H9 (cell line): ENCODE measurements around the gene SMCO4. TPM values are rescaled to one million over a fixed set of nuclear protein-coding genes. Genes with fewer than 3 reads are reported as not detected.

Source experiments
- DNase-seq: peaks from one replicate; pipeline ENCODE4 v3.0.0-alpha.2; 2017
- H2AFZ ChIP-seq: one replicate; pipeline ENCODE4 v1.6.1; 2013; ENCODE audit warnings: mild to moderate bottlenecking, low read length, control low read depth, moderate library complexity
- H2AK5ac ChIP-seq: 2 replicates; pipeline ENCODE4 v1.6.1; 2013; ENCODE audit warnings: low read length, control low read depth, mixed read lengths; ENCODE audit not compliant: insufficient read length
- H2BK120ac ChIP-seq: one replicate; pipeline ENCODE4 v1.6.1; 2013; ENCODE audit warnings: low read depth, mild to moderate bottlenecking, low read length, control low read depth, inconsistent platforms; ENCODE audit not compliant: poor library complexity, severe bottlenecking
- H2BK12ac ChIP-seq: 2 replicates; pipeline ENCODE4 v1.6.1; 2013; ENCODE audit warnings: low read length, control low read depth, mixed read lengths, low read depth; ENCODE audit not compliant: insufficient read length
- H2BK15ac ChIP-seq: 2 replicates; pipeline ENCODE4 v1.6.1; 2013; ENCODE audit warnings: low read depth, low read length, control low read depth
- H2BK20ac ChIP-seq: one replicate; pipeline ENCODE4 v1.6.1; 2013; ENCODE audit warnings: low read depth, mild to moderate bottlenecking, low read length, control low read depth, inconsistent platforms; ENCODE audit not compliant: poor library complexity, severe bottlenecking
- H2BK5ac ChIP-seq: 2 replicates; pipeline ENCODE4 v1.6.1; 2013; ENCODE audit warnings: low read length, control low read depth, mixed read lengths; ENCODE audit not compliant: insufficient read length
- H3K14ac ChIP-seq: 2 replicates; pipeline ENCODE4 v1.6.1; 2013; ENCODE audit warnings: low read length, control low read depth; ENCODE audit not compliant: insufficient read depth
- H3K18ac ChIP-seq: 2 replicates; pipeline ENCODE4 v1.6.1; 2013; ENCODE audit warnings: low read depth, mild to moderate bottlenecking, mixed read lengths, low read length, control low read depth; ENCODE audit not compliant: insufficient read length
- H3K23ac ChIP-seq: 2 replicates; pipeline ENCODE4 v1.6.1; 2013; ENCODE audit warnings: low read length, control low read depth, mixed read lengths, low read depth; ENCODE audit not compliant: insufficient read length
- H3K23me2 ChIP-seq: 2 replicates; pipeline ENCODE4 v1.6.1; 2013; ENCODE audit warnings: low read depth, mild to moderate bottlenecking, mixed read lengths, low read length, control low read depth; ENCODE audit not compliant: insufficient read length, poor library complexity, severe bottlenecking
- H3K27ac ChIP-seq: 2 replicates; pipeline ENCODE4 v1.5.1; 2013; ENCODE audit warnings: low read length, control low read depth, mixed read lengths, low read depth; ENCODE audit not compliant: insufficient read length
- H3K27me3 ChIP-seq: 2 replicates; pipeline ENCODE4 v1.6.1; 2013; ENCODE audit warnings: low read length, control low read depth, inconsistent platforms; ENCODE audit not compliant: insufficient read depth
- H3K4ac ChIP-seq: 2 replicates; pipeline ENCODE4 v1.6.1; 2013; ENCODE audit warnings: low read depth, mild to moderate bottlenecking, control low read depth, inconsistent platforms, low read length, moderate library complexity
- H3K4me1 ChIP-seq: 2 replicates; pipeline ENCODE4 v1.6.1; 2013; ENCODE audit warnings: low read length, control low read depth, inconsistent platforms; ENCODE audit not compliant: insufficient read depth
- H3K4me2 ChIP-seq: 2 replicates; pipeline ENCODE4 v1.6.1; 2013; ENCODE audit warnings: low read length, control low read depth, mixed read lengths; ENCODE audit not compliant: insufficient read length, insufficient read depth
- H3K56ac ChIP-seq: 2 replicates; pipeline ENCODE4 v1.6.1; 2013; ENCODE audit warnings: low read depth, mild to moderate bottlenecking, mixed read lengths, low read length, control low read depth; ENCODE audit not compliant: insufficient read length
- H3K79me1 ChIP-seq: 2 replicates; pipeline ENCODE4 v1.6.1; 2013; ENCODE audit warnings: low read depth, mild to moderate bottlenecking, moderate library complexity, low read length, control low read depth, inconsistent platforms; ENCODE audit not compliant: insufficient read depth, poor library complexity, severe bottlenecking
- H3K79me2 ChIP-seq: 2 replicates; pipeline ENCODE4 v1.6.1; 2013; ENCODE audit warnings: low read length, control low read depth, inconsistent platforms; ENCODE audit not compliant: insufficient read depth
- H3K9ac ChIP-seq: 2 replicates; pipeline ENCODE4 v1.6.1; 2013; ENCODE audit warnings: low read length, control low read depth, mixed read lengths; ENCODE audit not compliant: insufficient read length; ENCODE audit errors: extremely low read depth
- H3K9me3 ChIP-seq: one replicate; pipeline ENCODE4 v1.6.1; 2013; ENCODE audit warnings: low read depth, low read length, inconsistent platforms; ENCODE audit not compliant: control insufficient read depth
- H3T11ph ChIP-seq: one replicate; pipeline ENCODE4 v1.6.1; 2013; ENCODE audit warnings: mild to moderate bottlenecking, low read length, control low read depth, inconsistent platforms
- H4K20me1 ChIP-seq: one replicate; pipeline ENCODE4 v1.6.1; 2013; ENCODE audit not compliant: control insufficient read depth, insufficient read length, insufficient read depth
- H4K5ac ChIP-seq: 2 replicates; pipeline ENCODE4 v1.6.1; 2013; ENCODE audit warnings: low read depth, mild to moderate bottlenecking, mixed read lengths, low read length, control low read depth; ENCODE audit not compliant: insufficient read length
- H4K8ac ChIP-seq: replicated peaks from 2 replicates; pipeline ENCODE4 v1.6.1; 2013; ENCODE audit warnings: low read length, control low read depth, mixed read lengths, low read depth; ENCODE audit not compliant: insufficient read length
- H4K91ac ChIP-seq: 2 replicates; pipeline ENCODE4 v1.6.1; 2013; ENCODE audit warnings: low read depth, mild to moderate bottlenecking, moderate library complexity, mixed read lengths, low read length, control low read depth; ENCODE audit not compliant: insufficient read length
- H3K27ac Mint-ChIP-seq, 3 experiments: 2 replicates in 2 of 3; 3 replicates in 1 of 3; pipeline ENCODE4 v1.8.0; 2020 to 2021; ENCODE audit warnings: mixed read lengths in 3 of 3, mild to moderate bottlenecking in 1 of 3, moderate library complexity in 1 of 3
- H3K27me3 Mint-ChIP-seq: 2 replicates; pipeline ENCODE4 v1.8.0; 2021; ENCODE audit warnings: low read depth, mild to moderate bottlenecking, moderate library complexity, mixed read lengths
- H3K36me3 Mint-ChIP-seq, 3 experiments: 2 replicates in 2 of 3; 3 replicates in 1 of 3; pipeline ENCODE4 v1.8.0; 2020 to 2021; ENCODE audit warnings: low read depth in 3 of 3, mixed read lengths in 3 of 3; ENCODE audit not compliant: insufficient read depth in 1 of 3
- H3K4me1 Mint-ChIP-seq, 2 experiments: 2 replicates each; pipeline ENCODE4 v1.8.0; 2020; ENCODE audit warnings: mixed read lengths in 2 of 2
- H3K4me3 Mint-ChIP-seq, 2 experiments: 2 replicates in 1 of 2; 3 replicates in 1 of 2; pipeline ENCODE4 v1.8.0; 2020 to 2021; ENCODE audit warnings: mild to moderate bottlenecking in 2 of 2, mixed read lengths in 2 of 2, moderate library complexity in 1 of 2
- H3K9me3 Mint-ChIP-seq, 2 experiments: 2 replicates in 1 of 2; 3 replicates in 1 of 2; pipeline ENCODE4 v1.8.0; 2020; ENCODE audit warnings: mild to moderate bottlenecking in 2 of 2, mixed read lengths in 2 of 2, moderate library complexity in 1 of 2
- CTCF ChIP-seq: fragments of 200-600 bp; sonication (generic); conservative IDR thresholded peaks from 3 replicates; pipeline ENCODE4 v1.8.0; 2021; ENCODE audit warnings: antibody characterized with exemption, mild to moderate bottlenecking
- whole genome bisulfite sequencing: extraction: QIAGEN DNeasy Blood & Tissue Kit; methylation state at CpG from one replicate; pipeline ENCODE4 v1.1.7; 2013; ENCODE audit warnings: missing lambda C conversion rate, low lambda C conversion rate, mixed read lengths; ENCODE audit not compliant: insufficient read length; ENCODE audit errors: extremely low coverage; 5-methylcytosine and 5-hydroxymethylcytosine counted together
- total RNA-seq: library from RNA; stranded (reverse); gene quantifications from 2 replicates; pipeline ENCODE4 v1.2.1, GENCODE V29; 2021

The SMCO4 gene
- total RNA-seq, 1 experiment from 2014 or later, result 35.6 TPM

DNA sequence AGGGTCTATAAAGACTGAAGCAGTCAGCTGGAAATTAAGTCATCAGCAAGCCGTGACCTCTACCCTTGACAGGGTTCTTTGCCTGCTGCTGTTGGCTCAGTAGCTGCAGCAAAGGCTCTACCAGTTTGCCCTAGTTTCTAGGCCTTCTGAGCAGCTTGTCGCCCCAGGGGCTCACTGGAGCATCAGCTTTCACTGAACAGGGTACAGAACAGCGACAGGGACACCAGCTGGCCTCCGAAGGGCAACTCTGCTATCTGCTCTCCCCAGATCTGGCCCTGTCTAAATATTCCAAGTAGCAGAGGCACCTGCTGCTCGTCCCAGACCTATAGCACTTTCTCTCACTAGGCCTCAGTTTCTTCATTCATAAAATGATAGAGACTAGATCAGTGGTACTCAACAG, 42.4 kb downstream of the SMCO4 start:
- H3K9ac ChIP-seq, result no peak overlapping the region
- TF ChIP-seq CTCF, result no peak
- no peak overlapping the region for H3K27ac ChIP-seq
- WGBS, result no CpG with 5 or more reads among the region's 5 CpGs
- no peaks in the 10 kb centered on the region for H3K9me3 ChIP-seq
- H3K79me2 ChIP-seq, result no peaks in the 10 kb centered on the region
- Mint-ChIP-seq H3K4me1 (peaks cover 31% of the 10 kb centered on the region in 2 experiments), H3K9me3 (peaks cover 0 to 3% of the 10 kb centered on the region in 2 experiments; a peak in 1 of 5 replicates), H3K27me3 (no peaks in the 10 kb centered on the region), H3K27ac (no peak overlapping the region), H3K36me3 (peaks cover 10 to 20% (median 18%) of the 10 kb centered on the region in 3 experiments), H3K4me3 (no peak overlapping the region)
- no peak overlapping the region for H2BK20ac ChIP-seq
- no peak for DNase-seq
- H3K79me1 ChIP-seq, result no peaks in the 10 kb centered on the region
- H3K56ac ChIP-seq, result no peak overlapping the region
- H2BK5ac ChIP-seq, result no peak overlapping the region
- H2BK15ac ChIP-seq, result no peak overlapping the region
- no peak overlapping the region for H4K5ac ChIP-seq
- no peak overlapping the region for H3K4me2 ChIP-seq
- no peak overlapping the region for H3K23ac ChIP-seq
- no peak overlapping the region for H4K91ac ChIP-seq
- H2AFZ ChIP-seq, result no peak overlapping the region
- no peaks in the 10 kb centered on the region for H3K27me3 ChIP-seq
- H4K8ac ChIP-seq, result no peak overlapping the region
- H3T11ph ChIP-seq, result no peak overlapping the region
- H2AK5ac ChIP-seq, result no peak overlapping the region
- H3K4me1 ChIP-seq, result peaks cover 15% of the 10 kb centered on the region; the same call in 1 of the 2 replicates
- no peak overlapping the region for H3K14ac ChIP-seq
- H3K23me2 ChIP-seq, result no peaks in the 10 kb centered on the region
- no peak overlapping the region for H3K4ac ChIP-seq
- H2BK120ac ChIP-seq, result no peak overlapping the region
- H4K20me1 ChIP-seq, result no peaks in the 10 kb centered on the region
- no peak overlapping the region for H2BK12ac ChIP-seq
- no peak overlapping the region for H3K18ac ChIP-seq
